Endothelial cell of umbilical vein (primary cell): Measurements from ENCODE around the gene MAPKAP1.

Experiments
- JUN ChIP-seq: IDR thresholded peaks from 2 replicates; pipeline ENCODE4 v1.6.1; 2011; ENCODE audit warnings: borderline replicate concordance, low read depth; ENCODE audit not compliant: insufficient read length, insufficient read depth
- POLR2AphosphoS5 ChIP-seq: IDR thresholded peaks from 2 replicates; pipeline ENCODE4 v1.6.1; 2012; ENCODE audit warnings: low read depth, mild to moderate bottlenecking, control low read depth, low read length, moderate library complexity; ENCODE audit not compliant: insufficient read depth

DNA sequence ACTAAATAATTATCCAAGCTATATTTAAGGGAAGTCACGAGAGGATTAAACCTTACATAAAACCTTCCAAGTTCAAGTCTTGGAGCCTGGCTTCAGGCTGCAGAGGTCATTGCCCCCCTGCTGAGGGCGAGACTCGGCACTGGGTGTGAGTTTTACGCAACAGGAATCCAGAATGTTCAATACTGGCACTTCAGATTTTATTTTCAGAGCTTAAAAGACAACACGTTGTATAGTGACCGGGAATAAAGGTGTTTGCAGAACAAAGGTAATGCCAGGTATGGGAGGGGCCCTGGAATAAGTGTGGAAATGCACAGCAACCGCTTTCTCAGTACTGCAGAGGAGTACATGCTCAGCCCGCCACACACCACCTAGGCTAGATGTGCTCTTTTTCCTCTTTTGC lies 238.4 kb downstream of the MAPKAP1 start:
- TF ChIP-seq POLR2AphosphoS5 (no peak), JUN (no peak)
